ENCODE data around the gene C3orf18. TPM values are rescaled to one million over a fixed set of nuclear protein-coding genes. Genes with fewer than 3 reads are reported as not detected.

C3orf18 gene
- total RNA-seq, 1 donor from 2014 or later: 13.0 TPM

DNA sequence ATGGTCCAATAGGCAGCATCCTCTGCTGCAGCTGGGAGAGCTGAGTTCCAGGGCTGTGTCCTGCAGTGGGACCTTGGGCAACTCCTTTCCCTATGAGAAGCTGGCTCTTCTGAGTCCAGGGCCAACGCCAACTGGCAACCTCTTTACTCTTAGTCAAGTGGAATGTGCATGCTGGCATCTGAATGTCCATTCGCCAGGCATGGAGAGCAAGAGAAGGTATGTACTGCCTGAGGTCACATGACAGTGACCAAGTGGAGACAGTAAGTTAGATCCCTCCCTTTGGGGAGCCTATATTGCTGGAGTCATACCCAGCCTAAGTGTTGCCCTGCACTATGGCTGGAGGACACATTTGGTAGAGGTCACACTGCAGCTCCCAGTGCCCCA, 13.9 kb upstream of the C3orf18 start:
- Mint-ChIP-seq H3K4me1 (ENCODE audit: low read depth, unreplicated experiment) (no peaks in the 10 kb centered on the region), H3K27me3 (ENCODE audit: unreplicated experiment) (peaks cover under 1% of the 10 kb centered on the region), H3K9me3 (ENCODE audit: unreplicated experiment) (no peaks in the 10 kb centered on the region), H3K36me3 (ENCODE audit: unreplicated experiment) (no peaks in the 10 kb centered on the region), H3K4me3 (ENCODE audit: unreplicated experiment) (no peak overlapping the region), H3K27ac (ENCODE audit: unreplicated experiment) (no peak overlapping the region)
- DNase-seq: no peak
- TF ChIP-seq, protein P1, sequence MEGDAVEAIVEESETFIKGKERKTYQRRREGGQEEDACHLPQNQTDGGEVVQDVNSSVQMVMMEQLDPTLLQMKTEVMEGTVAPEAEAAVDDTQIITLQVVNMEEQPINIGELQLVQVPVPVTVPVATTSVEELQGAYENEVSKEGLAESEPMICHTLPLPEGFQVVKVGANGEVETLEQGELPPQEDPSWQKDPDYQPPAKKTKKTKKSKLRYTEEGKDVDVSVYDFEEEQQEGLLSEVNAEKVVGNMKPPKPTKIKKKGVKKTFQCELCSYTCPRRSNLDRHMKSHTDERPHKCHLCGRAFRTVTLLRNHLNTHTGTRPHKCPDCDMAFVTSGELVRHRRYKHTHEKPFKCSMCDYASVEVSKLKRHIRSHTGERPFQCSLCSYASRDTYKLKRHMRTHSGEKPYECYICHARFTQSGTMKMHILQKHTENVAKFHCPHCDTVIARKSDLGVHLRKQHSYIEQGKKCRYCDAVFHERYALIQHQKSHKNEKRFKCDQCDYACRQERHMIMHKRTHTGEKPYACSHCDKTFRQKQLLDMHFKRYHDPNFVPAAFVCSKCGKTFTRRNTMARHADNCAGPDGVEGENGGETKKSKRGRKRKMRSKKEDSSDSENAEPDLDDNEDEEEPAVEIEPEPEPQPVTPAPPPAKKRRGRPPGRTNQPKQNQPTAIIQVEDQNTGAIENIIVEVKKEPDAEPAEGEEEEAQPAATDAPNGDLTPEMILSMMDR (IDR thresholded peaks at IDR 0.05; ENCODE audit: partially characterized antibody, unreplicated experiment): no peak

DNA sequence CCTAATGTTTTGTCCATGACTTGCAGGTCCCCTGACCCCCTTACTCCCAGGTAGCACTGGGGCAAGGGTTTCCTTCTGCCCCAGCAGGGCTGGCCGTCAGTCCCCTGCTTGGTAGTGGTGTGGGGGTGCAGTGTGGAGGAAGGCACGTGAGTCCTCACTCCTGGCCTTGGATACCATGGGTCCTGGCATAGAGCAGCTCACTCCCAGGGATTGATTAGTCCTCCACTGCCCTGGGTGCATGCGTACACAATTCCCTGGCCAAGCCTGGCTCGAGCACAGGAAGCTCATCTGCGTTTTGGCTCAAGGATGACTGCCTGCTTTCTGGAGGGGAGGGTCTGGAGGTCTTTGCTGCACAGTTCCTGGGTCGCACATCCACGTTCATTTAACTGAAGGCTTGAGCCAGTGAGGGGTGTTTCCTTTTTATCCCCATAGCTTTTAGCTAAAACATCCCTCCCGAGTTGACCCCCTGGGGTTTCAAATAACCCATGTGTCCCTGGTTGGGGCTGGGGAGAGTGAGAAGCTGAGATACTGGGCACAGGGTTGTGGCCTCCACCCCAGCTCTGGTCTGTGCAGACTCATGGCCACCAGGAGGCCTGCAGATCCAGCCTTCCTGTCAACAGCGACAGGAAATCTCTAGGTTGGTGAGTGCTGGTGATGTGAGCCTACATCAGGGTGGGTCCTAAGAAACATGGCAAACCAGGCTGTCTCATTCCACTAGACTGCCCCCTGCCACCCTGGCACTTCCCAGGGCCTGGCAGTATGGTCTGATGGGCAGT, 13.3 kb upstream of the C3orf18 start:
- DNase-seq: no peak
- no peak overlapping the region for H3K27ac Mint-ChIP-seq (ENCODE audit: unreplicated experiment)
- H3K4me1 Mint-ChIP-seq (ENCODE audit: low read depth, unreplicated experiment): no peaks in the 10 kb centered on the region
- no peak overlapping the region for H3K4me3 Mint-ChIP-seq (ENCODE audit: unreplicated experiment)
- H3K27me3 Mint-ChIP-seq (ENCODE audit: unreplicated experiment): peaks cover 3% of the 10 kb centered on the region
- H3K9me3 Mint-ChIP-seq (ENCODE audit: unreplicated experiment): no peaks in the 10 kb centered on the region
- TF ChIP-seq, protein P1 (IDR thresholded peaks at IDR 0.05; ENCODE audit: partially characterized antibody, unreplicated experiment): no peak
- no peaks in the 10 kb centered on the region for H3K36me3 Mint-ChIP-seq (ENCODE audit: unreplicated experiment)

DNA sequence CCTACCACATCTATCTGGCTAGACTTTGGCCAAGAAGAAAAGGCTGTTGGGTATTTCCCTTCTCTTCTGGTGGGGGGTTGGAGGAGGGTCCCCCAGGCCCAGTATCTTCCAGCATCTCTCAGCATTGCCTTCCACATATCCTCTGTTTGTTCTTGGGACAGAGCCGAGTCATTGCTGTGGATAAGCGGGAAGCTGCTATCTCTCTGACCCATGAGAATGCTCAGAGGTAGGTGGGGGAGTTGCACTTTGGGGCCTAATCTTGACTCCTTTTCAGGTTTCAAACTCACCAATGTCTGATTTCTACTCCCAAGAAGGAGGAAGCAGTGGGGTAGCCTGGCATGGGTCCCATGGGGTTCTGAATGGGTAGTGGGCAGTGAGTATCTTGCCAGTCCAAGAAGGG, 9.8 kb upstream of the C3orf18 start:
- Mint-ChIP-seq H3K36me3 (ENCODE audit: unreplicated experiment) (no peaks in the 10 kb centered on the region), H3K27me3 (ENCODE audit: unreplicated experiment) (peaks cover 3% of the 10 kb centered on the region), H3K27ac (ENCODE audit: unreplicated experiment) (no peak overlapping the region), H3K9me3 (ENCODE audit: unreplicated experiment) (no peaks in the 10 kb centered on the region), H3K4me1 (ENCODE audit: low read depth, unreplicated experiment) (no peaks in the 10 kb centered on the region), H3K4me3 (ENCODE audit: unreplicated experiment) (no peak overlapping the region)
- TF ChIP-seq, protein P1 (IDR thresholded peaks at IDR 0.05; ENCODE audit: partially characterized antibody, unreplicated experiment): no peak
- no peak for DNase-seq

DNA sequence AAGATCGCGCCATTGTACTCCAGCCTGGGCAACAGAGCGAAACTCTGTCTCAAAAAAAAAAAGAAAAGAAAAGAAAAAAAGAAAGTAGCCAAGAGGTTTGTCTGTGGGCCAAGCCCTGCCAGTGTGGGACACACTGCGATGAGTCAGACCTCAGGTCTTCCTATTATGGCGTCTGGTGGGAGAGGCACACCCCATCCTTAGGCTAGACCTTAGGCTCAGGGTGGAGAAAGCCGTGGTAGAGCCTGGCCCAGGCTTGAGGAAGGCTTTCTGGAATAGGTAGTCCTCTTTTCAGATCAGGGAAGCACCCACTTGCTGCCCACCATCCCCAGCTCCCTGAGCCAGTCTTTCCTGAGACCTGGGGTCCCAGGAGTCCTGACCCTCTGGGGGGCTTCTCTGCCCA, 7.8 kb upstream of the C3orf18 start:
- H3K4me3 Mint-ChIP-seq (ENCODE audit: unreplicated experiment): no peak overlapping the region
- no peaks in the 10 kb centered on the region for H3K36me3 Mint-ChIP-seq (ENCODE audit: unreplicated experiment)
- DNase-seq: no peak
- TF ChIP-seq, protein P1 (IDR thresholded peaks at IDR 0.05; ENCODE audit: partially characterized antibody, unreplicated experiment): no peak
- H3K27ac Mint-ChIP-seq (ENCODE audit: unreplicated experiment): no peak overlapping the region
- no peaks in the 10 kb centered on the region for H3K4me1 Mint-ChIP-seq (ENCODE audit: low read depth, unreplicated experiment)
- no peaks in the 10 kb centered on the region for H3K9me3 Mint-ChIP-seq (ENCODE audit: unreplicated experiment)
- H3K27me3 Mint-ChIP-seq (ENCODE audit: unreplicated experiment): peaks cover 3% of the 10 kb centered on the region

DNA sequence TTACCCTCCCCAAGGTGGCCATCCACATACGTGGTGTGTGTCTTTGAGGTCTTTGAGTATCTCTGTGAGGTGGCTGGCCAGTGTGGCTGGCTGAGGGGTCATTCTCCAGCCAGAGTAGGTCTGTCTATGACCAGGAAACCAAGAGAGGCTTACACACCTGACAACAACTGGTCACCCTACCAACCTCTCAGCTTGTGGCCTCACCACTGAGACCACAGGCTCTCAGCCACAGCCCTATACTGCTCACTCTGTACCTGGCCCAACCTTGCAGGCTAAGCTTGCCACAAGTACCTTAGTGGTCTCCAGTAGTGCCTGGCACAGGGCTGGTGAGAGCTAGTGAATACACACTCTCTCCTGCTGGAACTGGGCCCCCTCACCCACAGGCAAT, 6.9 kb upstream of the C3orf18 start:
- no peak overlapping the region for H3K4me3 Mint-ChIP-seq (ENCODE audit: unreplicated experiment)
- no peak overlapping the region for H3K27ac Mint-ChIP-seq (ENCODE audit: unreplicated experiment)
- TF ChIP-seq, protein P1 (IDR thresholded peaks at IDR 0.05; ENCODE audit: partially characterized antibody, unreplicated experiment): no peak
- no peaks in the 10 kb centered on the region for H3K4me1 Mint-ChIP-seq (ENCODE audit: low read depth, unreplicated experiment)
- H3K9me3 Mint-ChIP-seq (ENCODE audit: unreplicated experiment): peaks cover 3% of the 10 kb centered on the region
- H3K27me3 Mint-ChIP-seq (ENCODE audit: unreplicated experiment): peaks cover 3% of the 10 kb centered on the region
- H3K36me3 Mint-ChIP-seq (ENCODE audit: unreplicated experiment): no peaks in the 10 kb centered on the region
- no peak for DNase-seq

All from glutamatergic neuron (in vitro differentiated cells).